Liver (tissue), 9 donors: Measurements from ENCODE around the gene CD101. TPM values are rescaled to one million over a fixed set of nuclear protein-coding genes. Genes with fewer than 3 reads are reported as not detected.

Experiments
- DNase-seq: peaks from one replicate; pipeline ENCODE4 v3.0.0-alpha.2; 2017; ENCODE audit warnings: low spot score
- H3K27ac ChIP-seq, 2 donors: one replicate each; pipeline ENCODE4 v1.7.0; 2013; ENCODE audit warnings: inconsistent platforms in 2 of 2, low read length in 2 of 2, control low read depth in 1 of 2, low read depth in 1 of 2, mild to moderate bottlenecking in 1 of 2
- H3K27me3 ChIP-seq, 4 donors: one replicate each; pipeline versions ENCODE4 v1.6.1 to v1.7.0; 2013; ENCODE audit warnings: low read length in 3 of 4, inconsistent platforms in 1 of 4, mild to moderate bottlenecking in 1 of 4, moderate library complexity in 1 of 4; ENCODE audit not compliant: control insufficient read depth in 4 of 4, insufficient read depth in 4 of 4
- H3K36me3 ChIP-seq, 4 donors: one replicate each; pipeline versions ENCODE4 v1.6.1 to v1.7.0; 2013; ENCODE audit warnings: low read length in 3 of 4, mild to moderate bottlenecking in 3 of 4, low read depth in 1 of 4, moderate library complexity in 1 of 4; ENCODE audit not compliant: control insufficient read depth in 4 of 4, insufficient read depth in 3 of 4
- H3K4me1 ChIP-seq, 4 donors: one replicate each; pipeline versions ENCODE4 v1.6.1 to v1.7.0; 2013; ENCODE audit warnings: low read length in 3 of 4, mild to moderate bottlenecking in 3 of 4, moderate library complexity in 1 of 4; ENCODE audit not compliant: control insufficient read depth in 4 of 4, insufficient read depth in 4 of 4
- H3K4me3 ChIP-seq, 3 donors: one replicate each; pipeline versions ENCODE4 v1.6.1 to v1.7.0; 2013; ENCODE audit warnings: low read length in 3 of 3, control low read depth in 1 of 3, low read depth in 1 of 3, mild to moderate bottlenecking in 1 of 3
- H3K9ac ChIP-seq, 2 donors: one replicate each; pipeline ENCODE4 v1.7.0; 2013; ENCODE audit warnings: low read length in 2 of 2, mild to moderate bottlenecking in 2 of 2, moderate library complexity in 2 of 2, control low read depth in 1 of 2, low read depth in 1 of 2
- H3K9me3 ChIP-seq, 4 donors: one replicate each; pipeline versions ENCODE4 v1.6.1 to v1.7.0; 2013; ENCODE audit warnings: low read length in 3 of 4; ENCODE audit not compliant: control insufficient read depth in 4 of 4
- ATF3 ChIP-seq: IDR thresholded peaks from 2 replicates; pipeline ENCODE4 v1.6.1; 2016; ENCODE audit warnings: antibody characterized with exemption
- CTCF ChIP-seq: fragments of 150-350 bp; IDR thresholded peaks from 2 replicates; pipeline ENCODE4 v1.5.1; 2017; ENCODE audit warnings: improper control_type of control experiment, low read depth, low read length; ENCODE audit not compliant: missing input control
- EGR1 ChIP-seq, 2 donors: IDR thresholded peaks; 2 replicates each; pipeline ENCODE4 v1.6.1; 2016 to 2018; ENCODE audit warnings: antibody characterized with exemption in 2 of 2, low read depth in 2 of 2
- FOXA1 ChIP-seq: IDR thresholded peaks from 2 replicates; pipeline ENCODE4 v1.6.1; 2016; ENCODE audit warnings: antibody characterized with exemption
- FOXA2 ChIP-seq: IDR thresholded peaks from 2 replicates; pipeline ENCODE4 v1.6.1; 2016; ENCODE audit warnings: antibody characterized with exemption
- GABPA ChIP-seq, 2 donors: IDR thresholded peaks in 1 of 2; conservative IDR thresholded peaks in 1 of 2; 2 replicates each; pipeline ENCODE4 v1.6.1; 2016; ENCODE audit warnings: antibody characterized with exemption in 2 of 2, mild to moderate bottlenecking in 1 of 2, moderate library complexity in 1 of 2
- HNF4A ChIP-seq, 2 donors: conservative IDR thresholded peaks; 2 replicates each; pipeline ENCODE4 v1.6.1; 2016; ENCODE audit warnings: antibody characterized with exemption in 2 of 2, mild to moderate bottlenecking in 2 of 2
- HNF4G ChIP-seq: IDR thresholded peaks from 2 replicates; pipeline ENCODE4 v1.6.1; 2016; ENCODE audit warnings: antibody characterized with exemption
- JUND ChIP-seq, 2 donors: IDR thresholded peaks; 2 replicates each; pipeline ENCODE4 v1.6.1; 2016; ENCODE audit warnings: antibody characterized with exemption in 2 of 2
- MAX ChIP-seq: IDR thresholded peaks from 2 replicates; pipeline ENCODE4 v1.6.1; 2016; ENCODE audit warnings: antibody characterized with exemption
- NR2F2 ChIP-seq: IDR thresholded peaks from 2 replicates; pipeline ENCODE4 v1.6.1; 2016; ENCODE audit warnings: antibody characterized with exemption
- RAD21 ChIP-seq, 2 donors: IDR thresholded peaks; 2 replicates each; pipeline ENCODE4 v1.6.1; 2016; ENCODE audit warnings: antibody characterized with exemption in 2 of 2, mild to moderate bottlenecking in 2 of 2
- REST ChIP-seq: IDR thresholded peaks from 2 replicates; pipeline ENCODE4 v1.6.1; 2016; ENCODE audit warnings: antibody characterized with exemption, mild to moderate bottlenecking
- RXRA ChIP-seq, 2 donors: IDR thresholded peaks; 2 replicates each; pipeline ENCODE4 v1.6.1; 2017 to 2018; ENCODE audit warnings: antibody characterized with exemption in 2 of 2, mild to moderate bottlenecking in 1 of 2
- SP1 ChIP-seq: IDR thresholded peaks from 2 replicates; pipeline ENCODE4 v1.6.1; 2018; ENCODE audit warnings: antibody characterized with exemption, mild to moderate bottlenecking
- TAF1 ChIP-seq: conservative IDR thresholded peaks from 2 replicates; pipeline ENCODE4 v1.6.1; 2016; ENCODE audit warnings: antibody characterized with exemption, mild to moderate bottlenecking
- YY1 ChIP-seq: IDR thresholded peaks from 2 replicates; pipeline ENCODE4 v1.6.1; 2016; ENCODE audit warnings: antibody characterized with exemption, mild to moderate bottlenecking
- ZBTB33 ChIP-seq: IDR thresholded peaks from 2 replicates; pipeline ENCODE4 v1.6.1; 2016; ENCODE audit warnings: antibody characterized with exemption
- WGBS: extraction: QIAGEN DNeasy Blood & Tissue Kit; methylation state at CpG from one replicate; pipeline ENCODE4 v1.1.7; 2013; 5-methylcytosine and 5-hydroxymethylcytosine counted together
- polyA plus RNA-seq, 2 donors: library from polyadenylated mRNA; stranded (reverse) in 1 of 2; unstranded in 1 of 2; fragments of 200-250 nt in 1 of 2; fragments of >200 nt in 1 of 2; fragmentation: Nextera tagmentation in 1 of 2; extraction: Ambion mirVana in 1 of 2; gene quantifications; one replicate each; pipeline versions ENCODE4 v1.2.1 to v1.2.3, GENCODE V29; 2013 to 2015
- total RNA-seq, 2 donors: library from RNA; depleted of rRNA; stranded (reverse); fragments of >200 nt; gene quantifications; one replicate each; pipeline ENCODE4 v1.2.3, GENCODE V29; 2014
- donor health status: healthy.
- donor health status: healthy.
- donor health status: healthy.
- donor health status: healthy.
- donor health status: healthy.

The CD101 gene
- total and polyA plus RNA-seq, 4 donors = 0.24 to 2.0 (median 0.65) TPM

- H3K36me3 ChIP-seq = no peaks in the 10 kb centered on the region
- DNase-seq = no peak
- no peak overlapping the region for H3K9ac ChIP-seq
- H3K27me3 ChIP-seq = no peaks in the 10 kb centered on the region
- peaks cover 0 to 4% (median 0%) of the 10 kb centered on the region in 4 donors for H3K4me1 ChIP-seq
- H3K9me3 ChIP-seq = no peaks in the 10 kb centered on the region
- TF ChIP-seq JUND (IDR thresholded peaks at IDR 0.05) = no peak
- TF ChIP-seq FOXA2 = no peak
- TF ChIP-seq YY1 = no peak
- TF ChIP-seq SP1 = no peak
- TF ChIP-seq HNF4A (conservative IDR thresholded peaks at IDR 0.05) = no peak
- no peak for TF ChIP-seq REST
- no peak for TF ChIP-seq FOXA1
- TF ChIP-seq ATF3 = no peak
- 86% methylated on average over 2 of the region's 2 CpGs for WGBS
- H3K4me3 ChIP-seq = no peak overlapping the region
- no peak overlapping the region for H3K27ac ChIP-seq
These were observed 6.1 kb downstream of the CD101 start for GRCh38 chr1:117007719-117008013.

- H3K9me3 ChIP-seq = no peaks in the 10 kb centered on the region
- no peak overlapping the region for H3K27ac ChIP-seq
- H3K36me3 ChIP-seq = no peaks in the 10 kb centered on the region
- TF ChIP-seq NR2F2 (no peak), MAX (no peak), HNF4A (conservative IDR thresholded peaks at IDR 0.05) (no peak), FOXA1 (no peak), CTCF (no peak), TAF1 (no peak), RXRA (IDR thresholded peaks at IDR 0.05) (no peak), ATF3 (no peak), JUND (IDR thresholded peaks at IDR 0.05) (no peak), REST (no peak), FOXA2 (no peak), GABPA (IDR thresholded peaks at IDR 0.05 in 1 of 2, conservative IDR thresholded peaks at IDR 0.05 in 1 of 2) (no peak), EGR1 (IDR thresholded peaks at IDR 0.05; ENCODE audit: low read depth in 2 of 2) (no peak), YY1 (no peak), HNF4G (no peak), ZBTB33 (no peak), RAD21 (IDR thresholded peaks at IDR 0.05) (no peak)
- H3K4me1 ChIP-seq = peaks cover 0 to 4% (median 0%) of the 10 kb centered on the region in 4 donors
- DNase-seq = no peak
- no peaks in the 10 kb centered on the region for H3K27me3 ChIP-seq
- no peak overlapping the region for H3K4me3 ChIP-seq
- H3K9ac ChIP-seq = no peak overlapping the region
- WGBS = 82% methylated on average over 2 of the region's 2 CpGs
These were observed 7.1 kb downstream of the CD101 start for GRCh38 chr1:117008656-117009055.
